Hepatocyte (in vitro differentiated cells): ENCODE results near the gene LINGO1. TPM values are rescaled to one million over a fixed set of nuclear protein-coding genes. Genes with fewer than 3 reads are reported as not detected.

Experiments
- DNase-seq: peaks from one replicate; pipeline ENCODE4 v3.0.0-alpha.2; 2016; ENCODE audit warnings: low spot score
- H2AFZ ChIP-seq: fragments of 200-600 bp; sonication (generic); 2 replicates; pipeline ENCODE4 v1.6.0; 2016; ENCODE audit warnings: antibody characterized with exemption, mild to moderate bottlenecking
- H3K27ac ChIP-seq: fragments of 200-600 bp; sonication (generic); 2 replicates; pipeline ENCODE4 v1.5.1; 2016; ENCODE audit warnings: mild to moderate bottlenecking
- H3K27me3 ChIP-seq: fragments of 200-600 bp; sonication (generic); 2 replicates; pipeline ENCODE4 v1.6.1; 2016
- H3K36me3 ChIP-seq: fragments of 200-600 bp; sonication (generic); replicated peaks from 2 replicates; pipeline ENCODE4 v1.5.1; 2016; ENCODE audit warnings: low read depth; ENCODE audit not compliant: insufficient read depth
- H3K4me1 ChIP-seq: fragments of 200-600 bp; sonication (generic); 2 replicates; pipeline ENCODE4 v1.5.1; 2016; ENCODE audit warnings: mild to moderate bottlenecking, moderate library complexity; ENCODE audit not compliant: insufficient read depth
- H3K4me2 ChIP-seq: fragments of 200-600 bp; sonication (generic); 2 replicates; pipeline ENCODE4 v1.6.0; 2016
- H3K4me3 ChIP-seq: fragments of 200-600 bp; sonication (generic); 2 replicates; pipeline ENCODE4 v1.5.1; 2016; ENCODE audit warnings: mild to moderate bottlenecking
- H3K79me2 ChIP-seq: fragments of 200-600 bp; sonication (generic); 2 replicates; pipeline ENCODE4 v1.6.0; 2017; ENCODE audit warnings: mild to moderate bottlenecking
- H3K9me2 ChIP-seq: fragments of 200-600 bp; sonication (generic); replicated peaks from 2 replicates; pipeline ENCODE4 v1.6.0; 2017; ENCODE audit warnings: mild to moderate bottlenecking; ENCODE audit not compliant: insufficient read depth
- H3K9me3 ChIP-seq: fragments of 200-600 bp; sonication (generic); 2 replicates; pipeline ENCODE4 v1.5.1; 2016; ENCODE audit warnings: low read depth, mild to moderate bottlenecking
- H4K20me1 ChIP-seq: fragments of 200-600 bp; sonication (generic); 2 replicates; pipeline ENCODE4 v1.6.0; 2016; ENCODE audit warnings: mild to moderate bottlenecking; ENCODE audit not compliant: insufficient read depth, poor library complexity, severe bottlenecking
- EZH2 ChIP-seq: fragments of 200-600 bp; sonication (generic); IDR thresholded peaks from 2 replicates; pipeline ENCODE4 v1.6.1; 2016; ENCODE audit warnings: antibody characterized with exemption, mild to moderate bottlenecking, borderline replicate concordance
- EZH2phosphoT487 ChIP-seq: fragments of 200-600 bp; sonication (generic); IDR thresholded peaks from one replicate; pipeline ENCODE4 v1.6.1; 2018; ENCODE audit warnings: antibody characterized with exemption, mild to moderate bottlenecking, low read depth, moderate library complexity; ENCODE audit not compliant: unreplicated experiment, severe bottlenecking
- WGBS: methylation state at CpG from one replicate; pipeline ENCODE4 v1.1.6; 2016; ENCODE audit warnings: low lambda C conversion rate; ENCODE audit errors: missing lambda C conversion rate; 5-methylcytosine and 5-hydroxymethylcytosine counted together
- polyA plus RNA-seq: library from polyadenylated mRNA; unstranded; fragments of >200 nt; fragmentation: Nextera tagmentation; extraction: Ambion mirVana; gene quantifications from 2 replicates; pipeline ENCODE4 v1.2.1, GENCODE V29; 2016
- total RNA-seq: library from RNA; depleted of rRNA; stranded (reverse); fragments of >200 nt; gene quantifications from 2 replicates; pipeline ENCODE4 v1.2.3, GENCODE V29; 2014
- TF ChIP-seq, protein P1 (sequence below): fragments of 200-600 bp; sonication (generic); IDR thresholded peaks from 2 replicates; pipeline ENCODE4 v1.5.1; 2016; ENCODE audit warnings: antibody characterized with exemption, mild to moderate bottlenecking; ENCODE audit not compliant: poor library complexity

The LINGO1 gene
- total and polyA plus RNA-seq, 2 experiments from 2014 or later, result 4.3 to 5.1 TPM

DNA sequence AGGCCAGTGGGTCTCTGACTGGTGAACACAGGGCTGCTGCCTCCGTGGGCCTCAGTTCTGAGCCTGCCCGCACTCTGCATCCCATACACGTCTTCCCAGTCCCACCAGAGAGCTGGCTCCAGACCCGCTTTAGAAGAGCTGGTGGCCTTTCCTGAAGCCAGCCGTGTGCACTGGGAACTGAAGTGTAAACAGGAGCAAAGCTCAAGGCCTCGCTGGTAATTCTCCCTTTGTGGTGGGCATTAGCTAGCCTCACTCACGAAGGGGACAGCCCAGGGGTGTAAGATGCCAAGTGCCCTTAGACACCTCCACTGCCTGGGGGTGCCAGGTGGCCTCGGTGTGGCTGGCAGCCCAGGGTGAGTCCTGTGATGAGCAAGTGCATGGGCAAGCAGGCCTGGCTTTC lies 12.9 kb upstream of the LINGO1 start:
- WGBS, result 76% methylated on average over 8 of the region's 8 CpGs
- Histone ChIP-seq H3K79me2 (no peaks in the 10 kb centered on the region), H3K4me2 (no peak overlapping the region), H4K20me1 (no peaks in the 10 kb centered on the region), H3K27me3 (no peaks in the 10 kb centered on the region), H3K9me3 (no peaks in the 10 kb centered on the region), H3K36me3 (no peaks in the 10 kb centered on the region), H2AFZ (no peak overlapping the region), H3K4me1 (no peaks in the 10 kb centered on the region), H3K27ac (no peak overlapping the region), H3K9me2 (no peaks in the 10 kb centered on the region), H3K4me3 (no peak overlapping the region)
- DNase-seq, result no peak
- no peak for TF ChIP-seq EZH2
- TF ChIP-seq EZH2phosphoT487, result no peak
- TF ChIP-seq, protein P1, sequence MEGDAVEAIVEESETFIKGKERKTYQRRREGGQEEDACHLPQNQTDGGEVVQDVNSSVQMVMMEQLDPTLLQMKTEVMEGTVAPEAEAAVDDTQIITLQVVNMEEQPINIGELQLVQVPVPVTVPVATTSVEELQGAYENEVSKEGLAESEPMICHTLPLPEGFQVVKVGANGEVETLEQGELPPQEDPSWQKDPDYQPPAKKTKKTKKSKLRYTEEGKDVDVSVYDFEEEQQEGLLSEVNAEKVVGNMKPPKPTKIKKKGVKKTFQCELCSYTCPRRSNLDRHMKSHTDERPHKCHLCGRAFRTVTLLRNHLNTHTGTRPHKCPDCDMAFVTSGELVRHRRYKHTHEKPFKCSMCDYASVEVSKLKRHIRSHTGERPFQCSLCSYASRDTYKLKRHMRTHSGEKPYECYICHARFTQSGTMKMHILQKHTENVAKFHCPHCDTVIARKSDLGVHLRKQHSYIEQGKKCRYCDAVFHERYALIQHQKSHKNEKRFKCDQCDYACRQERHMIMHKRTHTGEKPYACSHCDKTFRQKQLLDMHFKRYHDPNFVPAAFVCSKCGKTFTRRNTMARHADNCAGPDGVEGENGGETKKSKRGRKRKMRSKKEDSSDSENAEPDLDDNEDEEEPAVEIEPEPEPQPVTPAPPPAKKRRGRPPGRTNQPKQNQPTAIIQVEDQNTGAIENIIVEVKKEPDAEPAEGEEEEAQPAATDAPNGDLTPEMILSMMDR, result no peak

DNA sequence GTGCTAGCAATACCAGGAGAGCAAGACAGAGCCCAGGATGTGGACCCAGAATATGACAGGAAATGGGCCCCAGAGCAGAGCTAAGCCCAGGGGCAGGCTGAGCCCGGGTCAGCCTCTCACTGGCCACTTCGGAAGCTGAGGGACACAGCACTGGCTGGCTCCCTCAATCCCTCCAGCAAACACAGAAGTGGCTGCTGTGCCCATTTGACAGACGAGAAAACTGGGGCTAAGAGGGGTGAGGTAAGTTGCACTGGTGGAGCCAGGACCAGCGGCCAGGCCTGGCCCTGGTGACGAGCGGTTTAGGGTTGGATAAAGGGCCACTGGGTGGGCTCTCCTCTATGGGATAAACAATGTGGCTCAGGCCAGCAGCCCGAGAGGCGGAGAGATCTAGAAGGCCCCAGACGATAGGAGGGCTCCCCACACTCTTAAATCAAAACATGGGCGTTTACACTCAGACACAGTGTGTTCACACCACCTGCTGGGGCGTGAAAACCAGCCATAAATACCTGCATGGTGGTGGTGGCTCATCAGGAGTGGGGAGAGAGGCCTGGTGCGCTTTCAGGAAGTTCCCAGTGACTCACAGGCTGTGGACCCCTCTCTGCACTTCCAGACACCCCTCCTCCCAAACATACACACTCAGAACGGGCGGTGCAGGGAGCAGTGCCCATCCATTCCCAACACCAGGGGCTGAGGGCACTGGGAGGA lies 12.0 kb upstream of the LINGO1 start:
- WGBS, result 80% methylated on average over 14 of the region's 14 CpGs
- no peak for DNase-seq
- TF ChIP-seq, protein P1, result no peak
- TF ChIP-seq EZH2phosphoT487, result no peak
- no peak for TF ChIP-seq EZH2

DNA sequence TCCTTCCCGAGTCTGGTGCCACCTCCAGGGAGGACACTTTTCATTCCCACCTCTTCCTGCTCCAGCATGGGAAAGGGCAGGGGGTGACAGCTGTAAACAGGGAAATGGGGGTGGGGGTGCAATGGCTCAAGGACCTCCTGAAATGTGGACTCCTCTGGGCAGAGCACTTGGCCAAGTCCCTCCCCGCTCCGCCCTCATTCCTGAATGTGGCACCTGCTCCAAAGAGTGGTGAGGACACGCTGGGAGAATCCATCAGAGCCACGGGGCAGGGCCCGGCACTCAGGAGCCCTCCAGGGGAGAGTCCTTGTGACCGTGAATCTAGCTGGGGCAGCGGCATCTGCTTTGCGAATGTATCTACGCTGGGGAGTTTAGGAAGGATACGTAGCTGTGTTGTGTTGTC lies 11.1 kb upstream of the LINGO1 start:
- H2AFZ ChIP-seq, result no peak overlapping the region
- H3K4me3 ChIP-seq, result no peak overlapping the region
- TF ChIP-seq EZH2, result no peak
- TF ChIP-seq EZH2phosphoT487, result no peak
- TF ChIP-seq, protein P1, result no peak
- H3K36me3 ChIP-seq, result no peaks in the 10 kb centered on the region
- H3K4me2 ChIP-seq, result no peak overlapping the region
- DNase-seq, result no peak
- no peaks in the 10 kb centered on the region for H3K9me3 ChIP-seq
- 85% methylated on average over 11 of the region's 11 CpGs for WGBS
- H3K9me2 ChIP-seq, result no peaks in the 10 kb centered on the region
- H4K20me1 ChIP-seq, result no peaks in the 10 kb centered on the region
- H3K27ac ChIP-seq, result no peak overlapping the region
- no peaks in the 10 kb centered on the region for H3K27me3 ChIP-seq
- H3K79me2 ChIP-seq, result no peaks in the 10 kb centered on the region
- H3K4me1 ChIP-seq, result no peaks in the 10 kb centered on the region

More for the DNA sequence above, 12.0 kb upstream of the LINGO1 start:
- Histone ChIP-seq H3K79me2 (no peaks in the 10 kb centered on the region), H3K4me1 (no peaks in the 10 kb centered on the region), H3K27me3 (no peaks in the 10 kb centered on the region), H3K9me3 (no peaks in the 10 kb centered on the region), H4K20me1 (no peaks in the 10 kb centered on the region), H3K9me2 (no peaks in the 10 kb centered on the region), H3K27ac (no peak overlapping the region), H3K4me2 (no peak overlapping the region), H3K36me3 (no peaks in the 10 kb centered on the region), H2AFZ (no peak overlapping the region), H3K4me3 (no peak overlapping the region)
